Measurements from ENCODE around the gene CALM3.
A peak's percentile ranks its signal among the peaks of the same experiment; 100 is the strongest.

The CALM3 gene

DNA sequence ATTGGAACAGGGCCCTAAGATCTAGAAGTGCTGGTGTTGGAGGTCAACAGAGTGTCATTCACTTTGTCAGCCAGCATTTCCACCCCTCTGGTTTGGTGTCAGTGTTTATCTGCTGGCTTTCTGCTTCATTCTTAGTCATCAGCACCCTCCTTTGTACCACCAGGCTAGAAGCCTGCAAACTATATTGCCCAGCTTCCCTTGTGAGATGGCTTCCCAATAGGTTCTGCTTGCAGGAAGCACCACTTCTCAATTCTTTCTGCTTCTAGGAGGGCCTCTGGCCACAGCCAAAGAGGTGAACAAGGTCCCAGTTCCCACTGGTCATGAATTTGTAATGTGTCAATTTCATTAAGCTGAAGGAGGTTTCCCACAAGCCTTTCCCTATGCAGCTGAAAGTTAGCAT is 36.4 kb upstream of the CALM3 start:
- ChIA-PET POLR2A (no interaction called here), CTCF (interaction anchor here (1.1 to 1.5 kb wide), 3 partner anchors 9 to 76 kb away, joined by 3 read pairs; no protein-coding TSS in a partner anchor)
- TF ChIP-seq, protein P1, sequence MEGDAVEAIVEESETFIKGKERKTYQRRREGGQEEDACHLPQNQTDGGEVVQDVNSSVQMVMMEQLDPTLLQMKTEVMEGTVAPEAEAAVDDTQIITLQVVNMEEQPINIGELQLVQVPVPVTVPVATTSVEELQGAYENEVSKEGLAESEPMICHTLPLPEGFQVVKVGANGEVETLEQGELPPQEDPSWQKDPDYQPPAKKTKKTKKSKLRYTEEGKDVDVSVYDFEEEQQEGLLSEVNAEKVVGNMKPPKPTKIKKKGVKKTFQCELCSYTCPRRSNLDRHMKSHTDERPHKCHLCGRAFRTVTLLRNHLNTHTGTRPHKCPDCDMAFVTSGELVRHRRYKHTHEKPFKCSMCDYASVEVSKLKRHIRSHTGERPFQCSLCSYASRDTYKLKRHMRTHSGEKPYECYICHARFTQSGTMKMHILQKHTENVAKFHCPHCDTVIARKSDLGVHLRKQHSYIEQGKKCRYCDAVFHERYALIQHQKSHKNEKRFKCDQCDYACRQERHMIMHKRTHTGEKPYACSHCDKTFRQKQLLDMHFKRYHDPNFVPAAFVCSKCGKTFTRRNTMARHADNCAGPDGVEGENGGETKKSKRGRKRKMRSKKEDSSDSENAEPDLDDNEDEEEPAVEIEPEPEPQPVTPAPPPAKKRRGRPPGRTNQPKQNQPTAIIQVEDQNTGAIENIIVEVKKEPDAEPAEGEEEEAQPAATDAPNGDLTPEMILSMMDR (IDR thresholded peaks at IDR 0.05; ENCODE audit: control extremely low read depth, extremely low read depth, low read depth, missing control alignments), result no peak
- DNase-seq (ENCODE audit: extremely low spot score), result no peak

DNA sequence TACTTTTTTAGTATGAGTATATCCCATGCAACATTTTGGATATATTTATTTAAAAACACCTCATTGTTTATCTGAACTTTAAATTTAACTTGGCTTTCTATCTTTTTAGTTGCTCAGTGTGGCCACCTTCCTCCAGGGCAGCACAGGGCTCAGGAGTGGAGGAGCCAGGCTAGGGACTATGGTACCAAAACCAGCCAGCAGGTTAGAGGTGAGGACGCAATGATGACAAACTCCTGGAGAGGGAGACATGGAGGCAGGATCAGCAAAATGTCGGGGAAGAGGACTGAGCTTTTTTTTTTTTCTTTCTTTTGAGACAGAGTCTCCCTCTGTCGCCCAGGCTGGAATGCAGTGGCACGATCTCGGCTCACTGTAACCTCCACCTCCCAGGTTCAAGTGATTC is 29.6 kb upstream of the CALM3 start:
- TF ChIP-seq, protein P1 (IDR thresholded peaks at IDR 0.05; ENCODE audit: control extremely low read depth, extremely low read depth, low read depth, missing control alignments), result no peak
- DNase-seq (ENCODE audit: extremely low spot score), result no peak
- POLR2A ChIA-PET, result no interaction called here
- CTCF ChIA-PET, result interaction anchor here (0.8 kb wide), 1 partner anchor 42 kb away, joined by 3 read pairs; no protein-coding TSS in a partner anchor

DNA sequence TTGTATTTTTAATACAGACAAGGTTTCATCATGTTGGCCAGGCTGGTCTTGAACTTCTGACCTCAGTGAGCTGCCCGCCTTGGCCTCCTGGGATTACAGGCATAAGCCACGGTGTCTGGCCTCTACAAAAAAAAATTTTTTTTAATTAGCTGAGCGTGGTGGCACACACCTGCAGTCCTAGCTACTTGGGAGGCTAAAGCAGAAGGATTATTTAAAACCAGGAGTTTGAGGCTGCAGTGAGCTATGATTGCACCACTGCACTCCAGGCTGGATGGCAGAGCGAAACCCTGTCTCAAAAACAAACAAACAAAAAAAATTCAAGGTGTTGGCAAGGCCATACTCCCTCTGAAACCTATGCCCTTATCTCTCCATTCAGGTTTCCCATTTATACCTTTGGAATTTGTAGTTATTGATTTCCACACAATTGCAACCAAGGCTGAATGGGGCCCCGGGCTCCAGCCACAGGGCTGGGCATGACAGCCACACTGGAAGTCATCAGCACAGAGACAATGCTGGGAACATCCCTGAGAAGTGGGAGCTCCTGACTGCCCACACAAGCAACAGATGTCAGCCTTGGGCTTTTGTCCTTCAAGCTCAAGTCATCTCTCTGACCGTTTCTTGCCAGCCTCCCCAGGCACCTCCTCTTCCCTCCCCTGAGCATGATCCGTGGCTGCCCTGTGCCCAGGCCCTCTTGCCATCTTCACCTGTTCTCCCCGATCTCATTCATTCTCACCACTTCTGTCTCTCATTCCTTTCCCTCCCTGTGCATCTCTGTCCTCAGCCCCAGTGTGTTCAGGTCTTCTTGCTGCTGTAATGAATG is 27.2 kb upstream of the CALM3 start:
- no peak for DNase-seq (ENCODE audit: extremely low spot score)
- TF ChIP-seq, protein P1 (IDR thresholded peaks at IDR 0.05; ENCODE audit: control extremely low read depth, extremely low read depth, low read depth, missing control alignments), result no peak
- CTCF ChIA-PET, result interaction anchor here (0.9 to 1.8 kb wide), 5 partner anchors 9 to 88 kb away, joined by 3 to 7 read pairs (median 3); no protein-coding TSS in a partner anchor
- POLR2A ChIA-PET, result no interaction called here

DNA sequence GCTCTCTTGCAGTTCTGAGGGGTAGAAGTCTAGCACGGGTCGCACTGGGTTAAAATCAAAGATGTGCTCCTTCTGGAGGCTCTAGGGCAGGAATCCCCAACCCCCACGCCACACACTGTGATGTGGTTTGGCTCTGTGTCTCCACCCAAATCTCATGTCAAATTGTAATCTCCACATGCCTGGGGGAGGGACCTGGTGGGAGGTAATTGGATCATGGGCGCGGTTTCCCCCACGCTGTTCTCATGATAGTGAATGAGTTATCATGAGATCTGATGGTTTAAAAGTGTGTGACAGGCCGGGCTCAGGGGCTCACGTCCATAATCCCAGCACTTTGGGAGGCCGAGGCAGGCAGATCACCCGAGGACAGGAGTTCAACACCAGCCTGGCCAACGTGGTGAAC is 26.6 kb upstream of the CALM3 start:
- DNase-seq (ENCODE audit: extremely low spot score), result no peak
- CTCF ChIA-PET, result interaction anchor here (0.9 to 1.8 kb wide), 3 partner anchors 31 to 88 kb away, joined by 3 to 7 read pairs (median 4); no protein-coding TSS in a partner anchor
- POLR2A ChIA-PET, result no interaction called here
- TF ChIP-seq, protein P1 (IDR thresholded peaks at IDR 0.05; ENCODE audit: control extremely low read depth, extremely low read depth, low read depth, missing control alignments), result no peak

DNA sequence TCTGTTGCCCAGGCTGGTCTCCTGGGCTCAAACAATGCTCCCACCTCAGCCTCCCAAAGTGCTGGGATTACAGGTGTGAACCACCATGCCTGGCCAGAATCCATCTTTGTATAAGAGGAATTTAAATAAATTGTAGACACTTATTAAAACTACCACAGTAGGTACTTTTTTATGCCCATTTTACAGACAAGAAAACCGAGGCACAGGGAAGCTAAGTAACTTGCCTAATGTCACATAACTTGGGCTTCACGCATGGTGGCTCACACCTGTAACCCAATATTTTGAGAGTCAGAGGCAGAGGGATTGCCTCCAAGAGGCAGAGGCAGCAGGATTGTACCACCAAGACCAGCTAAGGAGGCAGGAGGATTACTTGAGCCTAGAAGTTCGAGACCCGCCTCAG is 22.7 kb upstream of the CALM3 start:
- POLR2A ChIA-PET, result no interaction called here
- no peak for DNase-seq (ENCODE audit: extremely low spot score)
- TF ChIP-seq, protein P1 (IDR thresholded peaks at IDR 0.05; ENCODE audit: control extremely low read depth, extremely low read depth, low read depth, missing control alignments), result no peak
- CTCF ChIA-PET, result no interaction called here

DNA sequence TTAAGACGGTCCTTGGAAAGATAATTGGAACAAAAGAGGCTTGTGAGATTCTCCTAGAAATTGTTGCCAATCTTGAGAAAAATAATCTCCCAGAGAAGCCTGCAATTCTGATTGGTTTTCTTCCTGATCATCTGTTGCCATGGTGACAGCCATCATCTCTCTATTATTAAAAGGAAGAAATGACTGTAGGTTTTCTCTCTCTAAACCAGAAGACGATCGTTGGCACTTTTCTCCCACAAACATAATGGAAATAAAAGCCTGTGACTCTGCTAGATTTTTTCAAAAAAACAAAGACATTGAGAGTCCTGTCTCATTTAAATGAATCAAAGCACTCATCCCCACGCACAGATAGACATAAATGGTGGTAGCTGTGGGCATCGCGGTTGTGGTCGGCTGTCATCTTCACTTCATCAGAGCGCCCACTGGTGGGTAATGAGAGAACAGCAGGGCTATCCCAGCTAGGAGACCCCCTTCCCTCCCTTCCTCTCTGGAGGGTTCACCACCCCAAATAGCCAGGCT is 21.7 kb upstream of the CALM3 start:
- TF ChIP-seq, protein P1 (IDR thresholded peaks at IDR 0.05; ENCODE audit: control extremely low read depth, extremely low read depth, low read depth, missing control alignments), result peak; percentile 31
- CTCF ChIA-PET, result interaction anchor here (0.8 to 1.6 kb wide), 4 partner anchors 13 to 186 kb away, joined by 3 to 7 read pairs (median 4); partner anchors contain the start of gene DACT3
- DNase-seq (ENCODE audit: extremely low spot score), result no peak
- POLR2A ChIA-PET, result no interaction called here

Data from GM10248 (cell line).